Gastroesophageal sphincter (tissue), 3 donors: Measurements from ENCODE around the gene CBX8.

Source experiments
- POLR2A ChIP-seq, 2 donors: fragments of 450-650 bp; IDR thresholded peaks; one replicate each; pipeline ENCODE4 v1.6.1; 2017; ENCODE audit warnings: antibody characterized with exemption in 2 of 2, mild to moderate bottlenecking in 2 of 2, moderate library complexity in 1 of 2
- TF ChIP-seq, protein P1 (sequence below), 4 experiments: fragments of 200-600 bp in 2 of 4; fragments of 450-650 bp in 2 of 4; sonication (generic) in 1 of 4; IDR thresholded peaks; one replicate each; pipeline ENCODE4 v1.5.1; 2017 to 2019; ENCODE audit warnings: antibody characterized with exemption in 4 of 4, mild to moderate bottlenecking in 2 of 4, moderate library complexity in 2 of 4

DNA sequence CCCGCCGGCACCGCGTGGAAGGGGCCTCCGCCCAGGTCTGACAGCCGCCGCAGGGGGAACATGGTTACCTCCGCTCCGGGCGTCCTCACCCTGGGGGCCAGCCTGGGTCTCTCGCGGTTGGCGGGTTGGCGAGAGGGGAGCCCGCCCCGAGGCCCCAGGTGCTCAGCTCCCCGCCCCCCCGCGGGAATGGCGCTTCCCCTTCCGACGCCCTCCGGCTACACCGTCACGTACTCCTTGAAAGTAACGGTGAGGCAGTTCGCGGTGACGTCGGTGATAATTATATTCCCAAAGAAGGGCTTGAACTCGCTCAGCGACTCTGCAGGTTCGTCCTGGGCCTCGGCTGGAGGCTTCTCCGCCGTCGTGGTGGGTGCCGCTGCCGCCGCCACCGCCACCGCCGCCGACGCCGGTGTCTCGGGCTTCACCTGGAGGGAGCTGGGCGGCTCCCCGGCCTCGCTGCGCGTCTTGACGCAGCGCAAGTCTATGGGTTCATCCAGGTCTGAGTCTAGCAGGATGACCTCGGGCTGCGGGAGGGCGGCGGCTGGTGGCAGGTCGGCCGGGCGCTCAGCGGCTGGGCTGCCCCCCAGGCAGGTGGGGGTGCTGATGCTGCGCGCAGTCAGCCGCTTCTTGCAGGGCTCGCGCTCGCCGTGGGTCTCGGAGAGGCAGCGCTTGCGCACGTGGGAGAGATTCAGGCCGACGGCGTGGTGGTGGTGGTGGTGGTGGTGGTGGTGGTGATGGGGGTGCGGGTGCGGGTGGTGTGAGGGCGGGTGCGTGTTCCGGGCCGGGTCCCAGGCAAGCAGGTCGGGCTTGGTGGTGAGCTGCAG lies 37.1 kb upstream of the CBX8 start:
- TF ChIP-seq POLR2A (IDR thresholded peaks at IDR 0.05) = no peak
- TF ChIP-seq, protein P1, sequence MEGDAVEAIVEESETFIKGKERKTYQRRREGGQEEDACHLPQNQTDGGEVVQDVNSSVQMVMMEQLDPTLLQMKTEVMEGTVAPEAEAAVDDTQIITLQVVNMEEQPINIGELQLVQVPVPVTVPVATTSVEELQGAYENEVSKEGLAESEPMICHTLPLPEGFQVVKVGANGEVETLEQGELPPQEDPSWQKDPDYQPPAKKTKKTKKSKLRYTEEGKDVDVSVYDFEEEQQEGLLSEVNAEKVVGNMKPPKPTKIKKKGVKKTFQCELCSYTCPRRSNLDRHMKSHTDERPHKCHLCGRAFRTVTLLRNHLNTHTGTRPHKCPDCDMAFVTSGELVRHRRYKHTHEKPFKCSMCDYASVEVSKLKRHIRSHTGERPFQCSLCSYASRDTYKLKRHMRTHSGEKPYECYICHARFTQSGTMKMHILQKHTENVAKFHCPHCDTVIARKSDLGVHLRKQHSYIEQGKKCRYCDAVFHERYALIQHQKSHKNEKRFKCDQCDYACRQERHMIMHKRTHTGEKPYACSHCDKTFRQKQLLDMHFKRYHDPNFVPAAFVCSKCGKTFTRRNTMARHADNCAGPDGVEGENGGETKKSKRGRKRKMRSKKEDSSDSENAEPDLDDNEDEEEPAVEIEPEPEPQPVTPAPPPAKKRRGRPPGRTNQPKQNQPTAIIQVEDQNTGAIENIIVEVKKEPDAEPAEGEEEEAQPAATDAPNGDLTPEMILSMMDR (IDR thresholded peaks at IDR 0.05) = no peak
